Peyer's patch (tissue), 4 donors: ENCODE data around the gene ATP9B. TPM values are rescaled to one million over a fixed set of nuclear protein-coding genes. Genes with fewer than 3 reads are reported as not detected.
"Not testable (repeated sequence)": the region's sequence is repeated elsewhere in the genome, so short reads cannot be mapped to it uniquely, and the experiment has no call there.

ENCODE experiments used
- DNase-seq, 3 donors: peaks; one replicate each; pipeline ENCODE4 v3.0.0-alpha.2; 2017 to 2019
- H3K27ac ChIP-seq, 4 donors: fragments of 200-600 bp; sonication (generic); one replicate each; pipeline ENCODE4 v1.5.1; 2016 to 2019
- H3K27me3 ChIP-seq, 2 donors: fragments of 200-600 bp; sonication (generic); one replicate each; pipeline ENCODE4 v1.5.1; 2019
- H3K36me3 ChIP-seq, 3 donors: fragments of 200-600 bp; sonication (generic); one replicate each; pipeline ENCODE4 v1.5.1; 2016 to 2019
- H3K4me1 ChIP-seq, 4 donors: fragments of 200-600 bp; sonication (generic); one replicate each; pipeline ENCODE4 v1.5.1; 2016 to 2019
- H3K4me3 ChIP-seq, 4 donors: fragments of 200-600 bp; sonication (generic); 1 replicate in 3 of 4; 2 replicates in 1 of 4; pipeline ENCODE4 v1.5.1; 2016 to 2019; ENCODE audit warnings: mild to moderate bottlenecking in 1 of 4
- H3K9me3 ChIP-seq, 4 donors: fragments of 200-600 bp; sonication (generic); one replicate each; pipeline ENCODE4 v1.5.1; 2016 to 2019; ENCODE audit warnings: mild to moderate bottlenecking in 1 of 4
- POLR2A ChIP-seq, 2 donors: fragments of 450-650 bp; IDR thresholded peaks; one replicate each; pipeline ENCODE4 v1.5.1; 2017; ENCODE audit warnings: antibody characterized with exemption in 2 of 2, mild to moderate bottlenecking in 2 of 2, moderate library complexity in 2 of 2
- total RNA-seq, 4 donors: library from RNA; depleted of rRNA; stranded (reverse); fragments of >200 nt; gene quantifications; one replicate each; pipeline ENCODE4 v1.1.0, GENCODE V29; 2016
- TF ChIP-seq, protein P1 (sequence below), 6 experiments: fragments of 450-650 bp in 4 of 6; fragments of 200-600 bp in 2 of 6; sonication (generic) in 1 of 6; IDR thresholded peaks; one replicate each; pipeline ENCODE4 v1.5.1; 2017 to 2019; ENCODE audit warnings: antibody characterized with exemption in 6 of 6, mild to moderate bottlenecking in 3 of 6, moderate library complexity in 1 of 6

The ATP9B gene
- total RNA-seq, 4 donors from 2014 or later = 37.5 to 107 (median 61.9) TPM

- peaks cover 0 to 2% (median 0%) of the 10 kb centered on the region in 4 donors for H3K9me3 ChIP-seq
- no peaks in the 10 kb centered on the region for H3K36me3 ChIP-seq
- H3K4me1 ChIP-seq = no peaks in the 10 kb centered on the region
- no peak for DNase-seq
- H3K4me3 ChIP-seq = no peak overlapping the region
- no peaks in the 10 kb centered on the region for H3K27me3 ChIP-seq
- no peak for TF ChIP-seq POLR2A (IDR thresholded peaks at IDR 0.05)
- TF ChIP-seq, protein P1, sequence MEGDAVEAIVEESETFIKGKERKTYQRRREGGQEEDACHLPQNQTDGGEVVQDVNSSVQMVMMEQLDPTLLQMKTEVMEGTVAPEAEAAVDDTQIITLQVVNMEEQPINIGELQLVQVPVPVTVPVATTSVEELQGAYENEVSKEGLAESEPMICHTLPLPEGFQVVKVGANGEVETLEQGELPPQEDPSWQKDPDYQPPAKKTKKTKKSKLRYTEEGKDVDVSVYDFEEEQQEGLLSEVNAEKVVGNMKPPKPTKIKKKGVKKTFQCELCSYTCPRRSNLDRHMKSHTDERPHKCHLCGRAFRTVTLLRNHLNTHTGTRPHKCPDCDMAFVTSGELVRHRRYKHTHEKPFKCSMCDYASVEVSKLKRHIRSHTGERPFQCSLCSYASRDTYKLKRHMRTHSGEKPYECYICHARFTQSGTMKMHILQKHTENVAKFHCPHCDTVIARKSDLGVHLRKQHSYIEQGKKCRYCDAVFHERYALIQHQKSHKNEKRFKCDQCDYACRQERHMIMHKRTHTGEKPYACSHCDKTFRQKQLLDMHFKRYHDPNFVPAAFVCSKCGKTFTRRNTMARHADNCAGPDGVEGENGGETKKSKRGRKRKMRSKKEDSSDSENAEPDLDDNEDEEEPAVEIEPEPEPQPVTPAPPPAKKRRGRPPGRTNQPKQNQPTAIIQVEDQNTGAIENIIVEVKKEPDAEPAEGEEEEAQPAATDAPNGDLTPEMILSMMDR (IDR thresholded peaks at IDR 0.05) = no peak
- no peak overlapping the region for H3K27ac ChIP-seq
These were observed 8.0 kb downstream of the ATP9B start for GRCh38 chr18:79077181-79077580.

DNA sequence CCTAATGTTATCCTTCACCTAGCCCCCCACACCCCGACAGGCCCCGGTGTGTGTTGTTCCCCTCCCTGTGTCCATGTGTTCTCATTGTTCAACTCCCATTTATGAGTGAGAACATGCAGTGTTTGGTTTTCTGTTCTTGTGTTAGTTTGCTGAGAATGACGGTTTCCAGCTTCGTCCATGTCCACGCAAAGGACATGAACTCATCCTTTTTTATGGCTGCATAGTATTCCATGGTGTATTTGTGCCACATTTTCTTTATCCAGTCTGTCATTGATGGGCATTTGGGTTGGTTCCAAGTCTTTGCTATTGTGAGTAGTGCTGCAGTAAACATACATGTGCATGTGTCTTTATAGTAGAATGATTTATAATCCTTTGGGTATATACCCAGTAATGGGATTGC lies 9.6 kb downstream of the ATP9B start:
- H3K27ac ChIP-seq, H3K27me3 ChIP-seq, H3K9me3 ChIP-seq, H3K4me3 ChIP-seq, H3K4me1 ChIP-seq, DNase-seq: not testable (repeated sequence)
- H3K36me3 ChIP-seq = peaks cover 0 to 12% (median 0%) of the 10 kb centered on the region in 3 donors

DNA sequence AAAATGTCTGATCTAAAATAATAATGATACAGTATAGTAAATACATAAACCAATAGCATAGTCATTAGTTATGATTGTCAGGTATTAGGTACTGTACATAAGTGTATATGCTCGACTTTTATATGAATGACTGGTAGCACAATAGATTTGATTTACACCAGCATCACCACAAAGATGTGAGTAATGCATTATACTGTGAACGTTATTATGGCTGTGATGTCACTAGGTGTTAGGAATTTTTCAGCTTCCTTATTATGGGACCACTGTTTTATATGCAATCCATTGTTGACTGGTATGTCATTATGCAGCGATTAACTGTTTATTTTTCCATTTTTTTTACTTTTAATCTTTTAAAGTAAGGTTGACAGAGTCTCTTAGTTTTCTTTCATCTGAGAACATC lies 23.7 kb downstream of the ATP9B start:
- Histone ChIP-seq H3K27ac (no peak overlapping the region), H3K36me3 (no peaks in the 10 kb centered on the region), H3K4me1 (peaks cover 0 to 5% (median 0%) of the 10 kb centered on the region in 4 donors), H3K27me3 (no peaks in the 10 kb centered on the region), H3K9me3 (no peaks in the 10 kb centered on the region), H3K4me3 (no peak overlapping the region)
- TF ChIP-seq POLR2A (IDR thresholded peaks at IDR 0.05) = no peak
- TF ChIP-seq, protein P1 (IDR thresholded peaks at IDR 0.05) = no peak
- DNase-seq = no peak

DNA sequence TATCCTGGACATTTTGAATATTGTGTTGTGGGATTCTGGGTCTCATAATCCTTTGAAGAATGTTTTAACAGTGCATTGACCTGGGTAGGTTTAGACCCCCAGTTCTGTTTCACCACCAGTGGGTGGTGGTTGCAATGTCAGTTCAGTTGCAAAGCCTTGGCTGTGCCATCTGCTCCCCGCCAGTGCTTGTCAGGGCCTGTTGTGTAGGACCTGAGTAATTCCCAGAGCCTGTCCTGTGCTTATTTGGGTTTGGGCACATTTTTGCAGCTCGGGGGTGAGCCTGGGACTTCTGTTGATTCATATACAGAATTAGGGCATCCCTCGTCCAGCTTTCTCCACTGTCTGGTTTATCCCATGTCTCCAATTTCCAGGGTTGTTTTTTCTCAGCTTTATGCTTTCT lies 24.8 kb downstream of the ATP9B start:
- Histone ChIP-seq H3K27me3 (no peaks in the 10 kb centered on the region), H3K9me3 (no peaks in the 10 kb centered on the region), H3K4me3 (no peak overlapping the region), H3K4me1 (peaks cover 0 to 5% (median 0%) of the 10 kb centered on the region in 4 donors), H3K36me3 (no peaks in the 10 kb centered on the region), H3K27ac (no peak overlapping the region)
- DNase-seq = no peak
- no peak for TF ChIP-seq POLR2A (IDR thresholded peaks at IDR 0.05)
- TF ChIP-seq, protein P1 (IDR thresholded peaks at IDR 0.05) = no peak

- Histone ChIP-seq H3K36me3 (peaks cover 0 to 5% (median 0%) of the 10 kb centered on the region in 3 donors), H3K4me1 (peaks cover 0 to 5% (median 0%) of the 10 kb centered on the region in 4 donors), H3K4me3 (no peak overlapping the region), H3K9me3 (no peaks in the 10 kb centered on the region), H3K27me3 (no peaks in the 10 kb centered on the region), H3K27ac (no peak overlapping the region)
- DNase-seq = no peak
- no peak for TF ChIP-seq POLR2A (IDR thresholded peaks at IDR 0.05)
- TF ChIP-seq, protein P1 (IDR thresholded peaks at IDR 0.05) = no peak
These were observed 26.0 kb downstream of the ATP9B start for GRCh38 chr18:79095216-79095615.

DNA sequence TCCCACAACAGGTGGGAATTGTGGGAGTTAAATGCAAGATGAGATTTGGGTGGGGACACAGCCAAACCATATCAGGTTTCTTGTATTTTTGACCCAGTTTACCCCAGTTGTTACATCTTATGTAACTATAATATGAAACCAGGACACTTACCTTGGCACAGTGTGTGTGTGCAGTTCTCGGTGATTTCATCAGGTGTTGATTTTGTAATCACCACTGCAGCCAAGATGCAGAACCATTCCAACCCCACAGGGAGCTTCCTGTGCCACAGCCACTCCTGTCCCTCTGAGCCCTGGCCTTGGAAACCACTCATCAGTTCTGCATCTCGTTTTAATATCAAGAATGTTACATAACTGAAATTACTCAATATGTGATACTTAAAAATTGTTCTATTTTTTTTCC lies 31.8 kb downstream of the ATP9B start:
- TF ChIP-seq POLR2A (IDR thresholded peaks at IDR 0.05) = no peak
- TF ChIP-seq, protein P1 (IDR thresholded peaks at IDR 0.05) = no peak
- H3K27me3 ChIP-seq = no peaks in the 10 kb centered on the region
- H3K27ac ChIP-seq = no peak overlapping the region

More for the DNA sequence above, 31.8 kb downstream of the ATP9B start:
- Histone ChIP-seq H3K36me3 (peaks cover 0 to 8% (median 0%) of the 10 kb centered on the region in 3 donors), H3K4me3 (no peak overlapping the region), H3K4me1 (no peaks in the 10 kb centered on the region), H3K9me3 (no peaks in the 10 kb centered on the region)
- no peak for DNase-seq
